Measurements from ENCODE around the gene CEP57L1.

DNA sequence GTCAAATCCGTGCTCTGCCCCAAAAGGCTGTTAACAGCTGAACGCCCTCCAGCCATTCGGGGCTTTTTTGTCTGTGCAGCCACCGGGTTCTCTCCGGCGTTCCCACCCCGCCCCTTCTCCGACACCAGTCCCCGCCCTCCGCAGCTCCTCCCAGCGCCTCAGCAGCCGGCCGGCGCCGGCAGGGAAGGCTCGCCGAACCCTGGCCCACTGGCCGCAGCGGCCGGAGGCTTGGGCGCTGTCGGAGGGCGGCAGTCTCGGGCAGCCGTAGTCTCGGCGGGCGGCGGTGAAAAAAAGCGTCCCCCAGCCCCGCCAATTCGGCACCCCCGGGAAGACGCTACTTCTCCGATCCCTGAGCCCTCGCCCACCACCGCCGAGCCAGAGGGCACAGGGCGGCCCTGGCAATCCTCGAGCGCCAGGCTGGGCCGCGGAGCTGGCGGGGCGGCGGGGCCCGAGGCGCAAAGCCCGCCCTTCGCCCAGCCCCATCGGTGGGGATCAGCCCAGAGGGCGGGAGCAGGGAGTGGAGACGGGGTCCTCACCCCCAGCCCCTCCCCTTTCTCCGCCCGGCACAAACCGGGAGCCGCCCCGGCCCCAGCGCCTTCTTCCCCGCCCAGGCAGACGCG is 781 bp upstream of the CEP57L1 start, which contains the start of gene SESN1:
- no peak for TF ChIP-seq JUND (IDR thresholded peaks at IDR 0.05)
- TF ChIP-seq, protein P1, sequence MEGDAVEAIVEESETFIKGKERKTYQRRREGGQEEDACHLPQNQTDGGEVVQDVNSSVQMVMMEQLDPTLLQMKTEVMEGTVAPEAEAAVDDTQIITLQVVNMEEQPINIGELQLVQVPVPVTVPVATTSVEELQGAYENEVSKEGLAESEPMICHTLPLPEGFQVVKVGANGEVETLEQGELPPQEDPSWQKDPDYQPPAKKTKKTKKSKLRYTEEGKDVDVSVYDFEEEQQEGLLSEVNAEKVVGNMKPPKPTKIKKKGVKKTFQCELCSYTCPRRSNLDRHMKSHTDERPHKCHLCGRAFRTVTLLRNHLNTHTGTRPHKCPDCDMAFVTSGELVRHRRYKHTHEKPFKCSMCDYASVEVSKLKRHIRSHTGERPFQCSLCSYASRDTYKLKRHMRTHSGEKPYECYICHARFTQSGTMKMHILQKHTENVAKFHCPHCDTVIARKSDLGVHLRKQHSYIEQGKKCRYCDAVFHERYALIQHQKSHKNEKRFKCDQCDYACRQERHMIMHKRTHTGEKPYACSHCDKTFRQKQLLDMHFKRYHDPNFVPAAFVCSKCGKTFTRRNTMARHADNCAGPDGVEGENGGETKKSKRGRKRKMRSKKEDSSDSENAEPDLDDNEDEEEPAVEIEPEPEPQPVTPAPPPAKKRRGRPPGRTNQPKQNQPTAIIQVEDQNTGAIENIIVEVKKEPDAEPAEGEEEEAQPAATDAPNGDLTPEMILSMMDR (IDR thresholded peaks at IDR 0.05; ENCODE audit: low read depth, low read length, missing input control), result no peak
- TF ChIP-seq, protein P2, sequence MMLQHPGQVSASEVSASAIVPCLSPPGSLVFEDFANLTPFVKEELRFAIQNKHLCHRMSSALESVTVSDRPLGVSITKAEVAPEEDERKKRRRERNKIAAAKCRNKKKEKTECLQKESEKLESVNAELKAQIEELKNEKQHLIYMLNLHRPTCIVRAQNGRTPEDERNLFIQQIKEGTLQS (IDR thresholded peaks at IDR 0.05), result no peak

Measured in liver (tissue), 3 donors.